AG04450 (cell line): Measurements from ENCODE around the gene ENTR1. TPM values are rescaled to one million over a fixed set of nuclear protein-coding genes. Genes with fewer than 3 reads are reported as not detected.

Experiments
- CTCF ChIA-PET: fragments of 300-600, 350-600 bp; formaldehyde crosslinking; extraction: SDS; loops from one replicate; lab custom pipeline; 2022; ENCODE audit warnings: antibody characterized with exemption, inconsistent platforms; lab: Charles Lee
- POLR2A ChIA-PET: fragments of 350-600 bp; formaldehyde crosslinking; extraction: SDS; loops from one replicate; lab custom pipeline; 2021; ENCODE audit warnings: antibody characterized with exemption, inconsistent platforms; lab: Yijun Ruan, JAX
- DNase-seq: peaks from one replicate; pipeline ENCODE4 v3.0.0-alpha.2; 2011; ENCODE audit warnings: low read depth, low spot score
- H3K27ac ChIP-seq: one replicate; pipeline ENCODE4 v1.5.1; 2012; ENCODE audit warnings: low read depth, low read length, control low read depth
- H3K27me3 ChIP-seq: one replicate; pipeline ENCODE4 v1.6.0; 2012; ENCODE audit warnings: low read length; ENCODE audit not compliant: control insufficient read depth, insufficient read depth
- H3K4me3 ChIP-seq: 2 replicates; pipeline ENCODE4 v1.5.1; 2011; ENCODE audit warnings: mild to moderate bottlenecking, low read depth, low read length, control low read depth
- H3K9me3 ChIP-seq: 2 replicates; pipeline ENCODE4 v1.5.1; 2012; ENCODE audit warnings: low read length; ENCODE audit not compliant: control insufficient read depth, insufficient read depth
- CTCF ChIP-seq: IDR thresholded peaks from 2 replicates; pipeline ENCODE4 v1.5.1; 2011; ENCODE audit warnings: low read depth, low read length, control low read depth, inconsistent platforms
- polyA plus RNA-seq: library from polyadenylated mRNA; depleted of rRNA; stranded (reverse); fragments of >200 nt; gene quantifications from 2 replicates; pipeline ENCODE4 v1.2.3, GENCODE V29; 2011

ENTR1 gene
- polyA plus RNA-seq, 1 experiment: 31.5 TPM

GRCh38 chr9:136405481-136405880 lies 4.9 kb downstream of the ENTR1 start:
- CTCF ChIA-PET: interaction anchor here (0.6 kb wide), 1 partner anchor 93 kb away, joined by 3 read pairs; no protein-coding TSS in a partner anchor
- TF ChIP-seq CTCF: no peak
- Histone ChIP-seq H3K27ac (no peak overlapping the region), H3K9me3 (no peaks in the 10 kb centered on the region; the same call in 1 of the 2 replicates), H3K4me3 (no peak overlapping the region), H3K27me3 (no peaks in the 10 kb centered on the region)
- POLR2A ChIA-PET: no interaction called here
- no peak for DNase-seq

GRCh38 chr9:136404801-136405136 lies 5.6 kb downstream of the ENTR1 start:
- no peak for TF ChIP-seq CTCF
- DNase-seq: no peak
- ChIA-PET POLR2A (no interaction called here), CTCF (no interaction called here)
- no peak overlapping the region for H3K4me3 ChIP-seq
- H3K9me3 ChIP-seq: no peaks in the 10 kb centered on the region
- H3K27ac ChIP-seq: no peak overlapping the region
- H3K27me3 ChIP-seq: no peaks in the 10 kb centered on the region

GRCh38 chr9:136403915-136404800 lies 6.3 kb downstream of the ENTR1 start:
- H3K27ac ChIP-seq: no peak overlapping the region
- no peak for TF ChIP-seq CTCF
- CTCF ChIA-PET: interaction anchor here (1.3 kb wide), 1 partner anchor 92 kb away, joined by 4 read pairs; no protein-coding TSS in a partner anchor
- POLR2A ChIA-PET: no interaction called here
- no peak for DNase-seq
- no peak overlapping the region for H3K4me3 ChIP-seq
- no peaks in the 10 kb centered on the region; the same call in 1 of the 2 replicates for H3K9me3 ChIP-seq
- no peaks in the 10 kb centered on the region for H3K27me3 ChIP-seq

GRCh38 chr9:136403538-136403914 lies 6.9 kb downstream of the ENTR1 start:
- TF ChIP-seq CTCF: no peak
- H3K9me3 ChIP-seq: no peaks in the 10 kb centered on the region; the same call in 1 of the 2 replicates
- ChIA-PET POLR2A (no interaction called here), CTCF (interaction anchor here (1.3 kb wide), 1 partner anchor 91 kb away, joined by 4 read pairs; no protein-coding TSS in a partner anchor)
- H3K27ac ChIP-seq: no peak overlapping the region
- H3K4me3 ChIP-seq: no peak overlapping the region
- no peak for DNase-seq
- no peaks in the 10 kb centered on the region for H3K27me3 ChIP-seq

- Histone ChIP-seq H3K4me3 (no peak overlapping the region), H3K9me3 (no peaks in the 10 kb centered on the region; the same call in 1 of the 2 replicates), H3K27me3 (no peaks in the 10 kb centered on the region), H3K27ac (no peak overlapping the region)
- ChIA-PET POLR2A (interaction anchor here (0.8 kb wide), 1 partner anchor 8 kb away, joined by 4 read pairs; no protein-coding TSS in a partner anchor), CTCF (interaction anchor here (1.6 to 3.0 kb wide), 2 partner anchors 8 to 90 kb away, joined by 6 to 36 read pairs; no protein-coding TSS in a partner anchor)
- DNase-seq: no peak
- no peak for TF ChIP-seq CTCF
Observed at GRCh38 chr9:136402067-136402466, 8.3 kb downstream of the ENTR1 start.
